GM12891 (cell line): Measurements from ENCODE around the gene PNPLA2.

Source experiments
- POLR2A ChIP-seq: IDR thresholded peaks from 2 replicates; pipeline ENCODE4 v1.6.1; 2011; ENCODE audit warnings: low read depth, low read length, control low read depth
- POLR2AphosphoS5 ChIP-seq: IDR thresholded peaks from 2 replicates; pipeline ENCODE4 v1.6.1; 2011; ENCODE audit warnings: low read depth, low read length, control low read depth

- TF ChIP-seq POLR2A: no peak
- no peak for TF ChIP-seq POLR2AphosphoS5
Observed at GRCh38 chr11:803770-804598, 14.7 kb upstream of the PNPLA2 start.
